Stimulated activated naive B cell treated with anti-CD40 and anti-IgM and Interleukin-4, amounts not matched to agents 10 μg/mL and 1 μg/mL and 100 μg/mL, for 72 hours (primary cell): ENCODE measurements around the gene GPBP1.
A peak's percentile ranks its signal among the peaks of the same experiment; 100 is the strongest.
"Not testable (repeated sequence)": the region's sequence is repeated elsewhere in the genome, so short reads cannot be mapped to it uniquely, and the experiment has no call there.

ENCODE experiments used
- ATAC-seq, 2 donors: fragments of 150-1000 bp; cut with Tn5 transposase; replicated peaks; 2 replicates each; pipeline ENCODE4 v1.10.0; 2021; ENCODE audit warnings: moderate library complexity in 1 of 2
- DNase-seq: peaks from one replicate; pipeline ENCODE4 v3.0.0; 2021
- H3K27ac Mint-ChIP-seq: one replicate; pipeline ENCODE4 v1.8.0; 2022; ENCODE audit warnings: mild to moderate bottlenecking, mixed read lengths
- H3K27me3 Mint-ChIP-seq, 2 donors: one replicate each; pipeline ENCODE4 v1.8.0; 2022; ENCODE audit warnings: mixed read lengths in 2 of 2
- H3K36me3 Mint-ChIP-seq, 2 donors: one replicate each; pipeline ENCODE4 v1.8.0; 2022; ENCODE audit warnings: mixed read lengths in 2 of 2, mild to moderate bottlenecking in 1 of 2
- H3K4me1 Mint-ChIP-seq, 2 donors: one replicate each; pipeline ENCODE4 v1.8.0; 2022; ENCODE audit warnings: mixed read lengths in 2 of 2, mild to moderate bottlenecking in 1 of 2
- H3K4me3 Mint-ChIP-seq, 2 donors: one replicate each; pipeline ENCODE4 v1.8.0; 2022; ENCODE audit warnings: mild to moderate bottlenecking in 2 of 2, mixed read lengths in 2 of 2, moderate library complexity in 1 of 2
- H3K9me3 Mint-ChIP-seq, 2 donors: one replicate each; pipeline ENCODE4 v1.8.0; 2022; ENCODE audit warnings: mixed read lengths in 2 of 2, mild to moderate bottlenecking in 1 of 2

Gene GPBP1

DNA sequence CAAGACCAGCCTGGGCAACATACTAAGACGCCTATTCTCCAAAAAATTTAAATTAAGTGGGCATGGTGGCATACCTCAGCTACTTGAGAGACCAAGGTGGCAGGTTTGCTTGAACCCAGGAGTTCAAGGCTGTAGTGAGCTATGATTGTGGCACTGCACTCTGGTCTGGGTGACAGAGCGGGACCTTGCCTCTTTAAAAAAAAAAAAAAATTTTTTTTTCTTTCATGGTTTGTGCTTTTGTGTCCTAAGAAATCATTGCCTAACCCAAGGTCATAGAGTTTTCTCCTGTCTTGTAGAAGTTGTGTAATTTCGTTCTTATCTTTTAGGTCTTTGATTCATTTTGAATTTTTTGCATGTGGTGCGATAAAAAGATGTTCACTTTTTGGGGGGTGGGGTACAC is 12.3 kb downstream of the GPBP1 start:
- ATAC-seq (no peak), DNase-seq (no peak)
- Mint-ChIP-seq H3K4me1 (peaks cover 45 to 68% of the 10 kb centered on the region in 2 donors), H3K9me3 (no peaks in the 10 kb centered on the region), H3K27ac (no peak overlapping the region), H3K36me3 (peaks cover 24 to 49% of the 10 kb centered on the region in 2 donors), H3K4me3 (peak overlapping the region in 1 of 2 donors; percentile 41), H3K27me3 (no peaks in the 10 kb centered on the region)

DNA sequence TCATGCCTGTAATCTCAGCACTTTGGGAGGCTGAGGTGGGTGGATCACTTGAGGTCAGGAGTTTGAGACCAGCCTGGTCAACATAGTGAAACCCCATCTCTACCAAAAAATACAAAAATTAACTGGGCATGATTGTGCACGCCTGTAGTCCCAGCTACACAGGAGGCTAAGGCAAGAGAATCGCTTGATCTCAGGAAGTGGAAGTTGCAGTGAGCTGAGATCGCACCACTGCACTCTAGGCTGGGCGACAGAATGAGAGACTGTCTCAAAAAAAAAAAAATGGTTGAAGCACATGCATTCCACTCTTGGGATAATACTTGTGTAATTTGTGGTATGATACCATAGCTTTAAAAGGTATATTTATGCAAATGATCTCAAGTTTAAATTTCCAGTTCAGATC is 14.1 kb downstream of the GPBP1 start:
- peaks cover 25 to 52% of the 10 kb centered on the region in 2 donors for H3K36me3 Mint-ChIP-seq
- H3K27ac Mint-ChIP-seq, result peak overlapping the region; percentile 62
- peaks cover 45 to 77% of the 10 kb centered on the region in 2 donors for H3K4me1 Mint-ChIP-seq
- H3K4me3 Mint-ChIP-seq, result peak overlapping the region; percentile 9 to 44
- DNase-seq, H3K9me3 Mint-ChIP-seq, H3K27me3 Mint-ChIP-seq: not testable (repeated sequence)
- peak in 1 of 2 donors; percentile 46 for ATAC-seq

DNA sequence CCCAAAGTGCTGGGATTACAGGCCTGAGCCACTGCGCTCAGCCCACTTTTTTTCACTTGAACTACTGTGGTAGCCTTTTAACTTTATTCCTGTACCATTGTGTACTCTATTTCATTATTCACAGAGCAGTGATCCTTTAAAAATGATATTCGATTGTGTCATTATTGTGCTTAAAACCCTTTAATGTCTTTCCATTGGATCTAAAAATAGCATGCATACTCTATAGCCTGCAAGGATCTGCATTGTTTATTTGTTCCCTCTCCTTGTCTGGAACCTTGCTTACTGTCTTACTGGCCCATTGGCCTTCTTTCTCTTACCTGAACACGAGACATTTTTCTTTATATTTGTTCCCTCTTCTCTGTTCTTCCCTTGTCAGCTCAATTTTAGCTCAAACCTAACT is 15.7 kb downstream of the GPBP1 start:
- DNase-seq (no peak), ATAC-seq (no peak)
- H3K4me1 Mint-ChIP-seq, result peaks cover 38 to 79% of the 10 kb centered on the region in 2 donors
- H3K4me3 Mint-ChIP-seq, result no peak overlapping the region
- peak overlapping the region; percentile 7 for H3K27ac Mint-ChIP-seq
- peaks cover 24 to 49% of the 10 kb centered on the region in 2 donors for H3K36me3 Mint-ChIP-seq
- peaks cover 0 to under 1% of the 10 kb centered on the region in 2 donors for H3K9me3 Mint-ChIP-seq
- H3K27me3 Mint-ChIP-seq, result no peaks in the 10 kb centered on the region

DNA sequence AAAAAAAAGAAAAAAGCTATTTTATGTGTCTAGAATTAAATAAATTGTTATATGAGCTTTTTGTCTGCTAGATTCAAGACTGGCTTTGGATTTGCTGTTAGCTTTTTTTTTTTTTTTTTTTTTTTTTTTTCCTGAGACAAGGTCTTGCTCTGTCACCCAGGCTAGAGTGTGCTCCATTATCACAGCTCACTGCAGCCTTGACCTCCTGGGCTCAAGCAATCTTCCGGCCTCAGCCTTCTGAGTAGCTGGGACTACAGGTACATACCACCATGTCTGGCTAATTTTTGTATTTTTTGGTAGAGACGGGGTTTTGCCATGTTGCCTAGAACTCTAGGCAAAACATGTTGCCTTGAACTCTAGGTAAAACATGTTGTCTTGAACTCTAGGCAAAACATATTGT is 16.7 kb downstream of the GPBP1 start:
- peaks cover 38 to 77% of the 10 kb centered on the region in 2 donors for H3K4me1 Mint-ChIP-seq
- H3K27me3 Mint-ChIP-seq, result no peaks in the 10 kb centered on the region
- no peak overlapping the region for H3K27ac Mint-ChIP-seq
- ATAC-seq (no peak), DNase-seq (no peak)
- peaks cover 0 to 2% of the 10 kb centered on the region in 2 donors for H3K9me3 Mint-ChIP-seq
- H3K36me3 Mint-ChIP-seq, result peaks cover 26 to 52% of the 10 kb centered on the region in 2 donors
- H3K4me3 Mint-ChIP-seq, result no peak overlapping the region

DNA sequence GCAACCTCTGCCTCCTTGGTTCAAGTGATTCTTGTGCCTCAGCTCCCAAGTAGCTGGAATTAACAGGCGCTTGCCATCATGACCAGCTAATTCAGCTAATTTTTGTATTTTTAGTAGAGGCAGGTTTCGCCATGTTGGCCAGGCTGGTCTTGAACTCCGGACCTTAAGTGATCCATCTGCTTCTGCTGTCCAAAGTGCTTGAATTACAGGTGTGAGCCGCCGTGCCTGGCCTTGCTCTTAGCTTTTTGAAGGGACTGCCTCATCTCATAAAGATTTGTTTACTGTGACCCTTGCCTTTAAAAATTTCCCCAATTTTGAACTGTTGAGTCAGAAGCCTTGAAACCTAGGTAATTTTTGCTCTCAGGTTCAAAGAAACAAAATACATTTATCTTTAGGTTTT is 17.3 kb downstream of the GPBP1 start:
- ATAC-seq (no peak), DNase-seq (no peak)
- Mint-ChIP-seq H3K4me1 (peaks cover 35 to 72% of the 10 kb centered on the region in 2 donors), H3K27ac (peak overlapping the region; percentile 25), H3K9me3 (peaks cover 0 to 2% of the 10 kb centered on the region in 2 donors), H3K4me3 (no peak overlapping the region), H3K36me3 (peaks cover 26 to 49% of the 10 kb centered on the region in 2 donors), H3K27me3 (no peaks in the 10 kb centered on the region)

DNA sequence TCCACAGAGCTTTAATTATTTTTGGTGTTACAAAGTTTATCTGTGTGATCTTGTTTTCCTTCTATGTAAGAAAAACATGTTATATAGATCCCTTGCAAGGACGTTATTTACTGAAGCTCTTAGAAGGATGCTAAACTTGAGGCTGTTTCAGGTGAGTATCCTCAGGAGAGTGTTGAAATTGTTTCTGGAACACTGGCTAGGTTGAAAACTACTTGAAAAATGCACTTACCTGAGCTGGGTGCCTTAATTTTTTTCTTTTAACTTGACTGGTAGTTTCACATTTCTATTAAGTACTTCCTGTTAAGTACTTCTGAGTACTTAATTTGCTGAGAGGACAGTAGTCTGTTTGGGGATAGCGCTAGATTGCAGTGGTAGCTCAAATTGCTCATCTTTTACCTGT is 18.1 kb downstream of the GPBP1 start:
- Mint-ChIP-seq H3K36me3 (peaks cover 26 to 42% of the 10 kb centered on the region in 2 donors), H3K4me3 (no peak overlapping the region), H3K27ac (no peak overlapping the region), H3K4me1 (peaks cover 29 to 64% of the 10 kb centered on the region in 2 donors), H3K9me3 (peaks cover 0 to 2% of the 10 kb centered on the region in 2 donors), H3K27me3 (no peaks in the 10 kb centered on the region)
- no peak for DNase-seq
- no peak for ATAC-seq

DNA sequence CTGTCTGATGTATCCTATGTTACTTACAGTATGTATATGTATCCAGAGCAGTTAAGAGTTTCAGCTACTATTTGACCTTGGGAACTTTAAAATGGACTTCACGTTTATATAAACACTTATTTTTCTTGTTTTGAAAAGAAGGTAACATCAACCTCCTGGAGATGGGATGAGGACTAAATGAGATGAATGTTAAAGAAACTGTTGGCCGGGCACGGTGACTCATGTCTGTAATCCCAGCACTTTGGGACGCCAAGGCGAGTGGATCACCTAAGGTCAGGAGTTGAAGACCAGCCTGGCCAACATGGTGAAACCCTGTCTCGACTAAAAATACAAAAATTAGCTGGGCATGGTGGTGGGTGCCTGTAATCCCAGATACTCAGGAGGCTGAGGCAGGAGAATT is 19.0 kb downstream of the GPBP1 start:
- not testable (repeated sequence) for H3K27me3 Mint-ChIP-seq, H3K9me3 Mint-ChIP-seq, DNase-seq, ATAC-seq, H3K4me3 Mint-ChIP-seq, H3K27ac Mint-ChIP-seq
- H3K36me3 Mint-ChIP-seq, result peaks cover 32 to 43% of the 10 kb centered on the region in 2 donors
- H3K4me1 Mint-ChIP-seq, result peaks cover 29 to 62% of the 10 kb centered on the region in 2 donors

DNA sequence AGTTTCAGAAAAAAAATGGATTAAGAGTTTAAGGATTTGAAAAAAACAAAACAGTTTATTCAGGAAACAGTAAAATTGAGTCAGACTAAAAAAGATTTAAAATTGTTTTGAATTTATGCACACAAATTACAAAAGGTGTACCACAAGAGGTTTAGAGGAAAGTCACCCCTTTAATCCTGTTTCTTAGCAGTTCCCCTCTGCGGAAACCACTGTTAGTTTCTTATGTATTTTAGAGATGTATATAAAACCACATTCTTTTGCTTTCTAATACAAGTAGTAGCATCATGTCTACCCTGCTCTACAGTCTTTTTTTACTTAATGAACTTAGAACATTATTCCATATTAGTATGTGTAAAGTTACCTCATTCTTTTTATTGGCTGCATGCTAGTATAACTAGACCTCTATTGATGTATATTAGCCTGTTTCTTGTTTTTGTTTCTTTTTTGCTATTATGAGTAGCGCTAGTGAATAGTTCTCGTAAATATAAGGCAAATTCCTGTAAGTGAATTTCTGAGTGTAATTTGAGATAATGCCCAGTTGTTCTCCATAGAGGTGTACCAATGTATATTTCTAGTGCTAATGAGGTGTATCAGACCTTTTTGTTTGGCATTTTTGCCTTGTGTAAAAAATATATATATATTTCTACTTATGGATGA is 20.0 kb downstream of the GPBP1 start:
- H3K4me3 Mint-ChIP-seq, result no peak overlapping the region
- DNase-seq, result no peak
- no peaks in the 10 kb centered on the region for H3K27me3 Mint-ChIP-seq
- peaks cover 0 to 2% of the 10 kb centered on the region in 2 donors for H3K9me3 Mint-ChIP-seq
- no peak overlapping the region for H3K27ac Mint-ChIP-seq
- peaks cover 28 to 39% of the 10 kb centered on the region in 2 donors for H3K36me3 Mint-ChIP-seq
- peaks cover 23 to 61% of the 10 kb centered on the region in 2 donors for H3K4me1 Mint-ChIP-seq
- ATAC-seq, result no peak

DNA sequence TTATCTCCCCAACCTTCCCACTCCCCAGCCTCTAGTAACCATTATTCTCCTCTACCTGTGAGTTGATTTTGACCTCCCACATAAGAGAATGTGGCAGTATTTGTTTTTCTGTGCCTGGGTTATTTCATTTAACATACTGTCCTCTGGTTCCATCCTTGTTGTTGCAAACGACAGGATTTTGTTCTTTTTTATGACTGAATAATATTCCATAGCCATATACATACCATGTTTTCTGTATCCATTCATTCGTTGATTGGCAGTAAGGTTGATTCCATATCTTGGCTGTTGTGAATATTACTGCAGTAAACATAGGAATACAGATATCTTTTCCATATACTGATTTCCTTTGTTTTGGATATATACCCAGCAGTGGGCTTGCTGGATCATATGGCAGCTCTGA is 20.8 kb downstream of the GPBP1 start:
- Mint-ChIP-seq H3K36me3 (peaks cover 27 to 35% of the 10 kb centered on the region in 2 donors), H3K27ac (no peak overlapping the region), H3K9me3 (peaks cover 0 to 2% of the 10 kb centered on the region in 2 donors), H3K4me1 (peaks cover 21 to 61% of the 10 kb centered on the region in 2 donors), H3K27me3 (no peaks in the 10 kb centered on the region), H3K4me3 (no peak overlapping the region)
- no peak for ATAC-seq
- DNase-seq, result no peak

DNA sequence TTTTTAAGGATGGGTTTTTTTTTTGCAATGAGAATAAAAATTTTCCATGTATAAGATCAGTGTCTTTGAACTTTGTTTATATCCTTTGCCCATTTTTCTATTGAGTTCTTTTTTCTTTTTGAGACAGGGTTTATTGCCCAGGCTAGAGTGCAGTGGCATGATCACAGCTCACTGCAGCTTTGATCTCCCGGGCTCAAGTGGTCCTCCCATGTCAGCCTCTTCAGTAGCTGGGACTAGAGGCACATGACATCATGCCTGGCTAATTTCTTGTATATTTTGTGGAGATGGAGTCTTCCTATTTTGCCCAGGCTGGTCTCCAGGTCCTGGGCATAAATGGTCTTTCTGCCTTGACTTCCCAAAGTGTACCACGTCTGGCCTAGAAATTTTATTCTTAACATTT is 21.2 kb downstream of the GPBP1 start:
- Mint-ChIP-seq H3K4me3 (no peak overlapping the region), H3K9me3 (peaks cover 0 to 2% of the 10 kb centered on the region in 2 donors), H3K27ac (no peak overlapping the region), H3K4me1 (peaks cover 21 to 61% of the 10 kb centered on the region in 2 donors), H3K36me3 (peaks cover 26 to 31% of the 10 kb centered on the region in 2 donors), H3K27me3 (no peaks in the 10 kb centered on the region)
- DNase-seq (no peak), ATAC-seq (no peak)

DNA sequence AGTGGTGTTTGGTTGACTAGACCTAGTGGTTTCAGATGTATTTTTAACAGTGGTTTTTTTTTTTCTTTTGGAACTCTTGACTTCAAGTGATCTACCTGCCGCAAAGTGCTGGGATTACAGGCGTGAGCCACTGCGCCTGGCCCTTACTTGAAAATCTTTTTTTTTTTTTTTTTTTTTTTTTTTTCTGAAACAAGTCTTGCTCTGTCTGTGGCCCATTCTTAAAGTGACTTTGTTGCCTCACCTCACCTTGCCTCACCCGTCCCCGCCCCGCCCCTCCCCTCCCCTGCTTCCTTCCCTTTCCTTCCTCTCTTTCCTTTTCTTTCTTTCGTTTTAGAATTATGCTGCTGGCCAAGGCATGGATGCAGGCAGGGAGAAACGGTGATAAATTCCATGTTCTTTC is 26.0 kb downstream of the GPBP1 start:
- H3K4me3 Mint-ChIP-seq, result no peak overlapping the region
- peak in 1 of 2 donors; percentile 34 for ATAC-seq
- DNase-seq, result no peak
- no peaks in the 10 kb centered on the region for H3K9me3 Mint-ChIP-seq
- no peak overlapping the region for H3K27ac Mint-ChIP-seq
- peaks cover 30 to 64% of the 10 kb centered on the region in 2 donors for H3K4me1 Mint-ChIP-seq
- no peaks in the 10 kb centered on the region for H3K27me3 Mint-ChIP-seq
- peaks cover 14 to 20% of the 10 kb centered on the region in 2 donors for H3K36me3 Mint-ChIP-seq

DNA sequence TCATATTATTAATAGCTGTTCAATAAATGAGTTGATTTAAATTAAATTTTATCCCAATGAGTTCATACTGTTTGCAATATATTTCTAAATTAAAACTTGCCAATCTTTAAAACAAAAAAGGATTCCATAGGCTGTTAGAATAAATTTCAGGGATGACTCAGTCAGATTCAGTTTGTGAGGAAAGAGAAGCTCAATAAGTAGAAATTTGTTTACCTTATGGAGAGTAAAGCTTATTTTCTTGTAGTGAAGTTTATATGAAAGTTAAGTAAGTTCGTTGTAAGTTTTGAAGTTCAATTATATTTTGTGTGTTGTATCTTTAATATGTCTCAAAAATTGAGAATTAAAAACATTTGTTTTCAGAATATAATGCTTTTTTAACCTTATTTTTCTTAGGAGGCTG is 29.0 kb downstream of the GPBP1 start:
- Mint-ChIP-seq H3K9me3 (peaks cover 0 to 1% of the 10 kb centered on the region in 2 donors), H3K36me3 (peaks cover 14 to 30% of the 10 kb centered on the region in 2 donors), H3K4me1 (peaks cover 47 to 81% of the 10 kb centered on the region in 2 donors), H3K27ac (no peak overlapping the region), H3K4me3 (no peak overlapping the region), H3K27me3 (no peaks in the 10 kb centered on the region)
- ATAC-seq, result no peak
- no peak for DNase-seq

DNA sequence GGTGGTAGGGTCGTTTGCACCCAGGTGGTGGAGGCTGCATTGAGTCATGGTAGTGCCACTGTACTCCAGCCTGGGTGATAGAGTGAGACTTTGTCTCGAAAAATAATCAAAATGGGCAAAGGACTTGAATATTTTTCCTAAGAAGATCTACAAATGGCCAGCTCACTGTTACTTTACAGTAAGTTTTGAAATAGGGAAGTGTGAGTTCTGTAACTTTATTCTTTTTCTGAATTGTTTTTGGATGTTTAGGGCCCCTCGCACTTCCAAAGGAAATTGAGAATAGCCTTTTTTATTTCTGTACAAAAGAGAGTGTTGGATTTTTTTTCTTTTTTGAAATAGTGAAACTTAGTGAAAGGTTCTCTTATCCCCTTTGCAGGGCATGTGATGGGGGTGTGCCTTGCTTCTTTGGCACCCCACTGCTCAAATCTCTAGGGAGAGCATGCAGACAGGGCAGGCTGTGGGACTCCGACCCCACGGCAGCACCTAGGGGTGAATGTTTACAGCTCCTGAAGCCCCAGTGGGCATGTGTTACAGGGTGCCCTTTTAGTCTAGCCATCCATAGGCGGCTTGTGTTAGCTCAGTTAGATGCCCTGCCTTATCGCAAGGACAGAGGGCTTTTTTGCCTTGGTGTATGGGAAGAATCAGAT is 33.3 kb downstream of the GPBP1 start:
- Mint-ChIP-seq H3K4me3 (peak overlapping the region in 1 of 2 donors; percentile 22), H3K36me3 (peaks cover 21 to 39% of the 10 kb centered on the region in 2 donors), H3K4me1 (peaks cover 50 to 84% of the 10 kb centered on the region in 2 donors), H3K9me3 (peaks cover 0 to 1% of the 10 kb centered on the region in 2 donors), H3K27me3 (no peaks in the 10 kb centered on the region), H3K27ac (peak overlapping the region; percentile 53)
- DNase-seq (no peak), ATAC-seq (peak; percentile 34 to 52)

DNA sequence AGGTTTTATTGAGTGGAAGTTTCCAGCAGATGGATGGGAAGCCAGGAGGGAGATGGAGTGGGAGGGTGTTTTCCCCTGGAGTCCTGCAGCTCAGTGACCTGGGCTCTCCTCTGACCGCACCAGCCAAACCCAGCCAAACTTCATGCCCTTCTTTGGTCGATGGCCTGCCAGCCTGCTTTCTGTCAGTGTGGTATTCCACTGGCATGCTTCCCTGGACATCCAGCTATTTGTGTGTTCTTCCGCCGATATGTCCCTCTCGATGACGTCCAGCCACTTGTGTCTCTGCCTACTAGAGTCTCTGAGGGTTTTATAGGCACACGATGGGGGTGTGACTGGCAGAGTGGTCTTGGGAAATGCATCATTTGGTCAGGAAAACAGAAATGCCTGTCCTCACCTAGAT is 33.8 kb downstream of the GPBP1 start:
- Mint-ChIP-seq H3K27me3 (no peaks in the 10 kb centered on the region), H3K4me1 (peaks cover 50 to 84% of the 10 kb centered on the region in 2 donors), H3K9me3 (peaks cover 0 to 1% of the 10 kb centered on the region in 2 donors), H3K36me3 (peaks cover 21 to 39% of the 10 kb centered on the region in 2 donors), H3K4me3 (no peak overlapping the region), H3K27ac (peak overlapping the region; percentile 53)
- ATAC-seq (no peak), DNase-seq (no peak)
